ENCODE results near the gene NPDC1. TPM values are rescaled to one million over a fixed set of nuclear protein-coding genes. Genes with fewer than 3 reads are reported as not detected.

Gene NPDC1
- total RNA-seq, 1 donor from 2014 or later = 152 TPM

DNA sequence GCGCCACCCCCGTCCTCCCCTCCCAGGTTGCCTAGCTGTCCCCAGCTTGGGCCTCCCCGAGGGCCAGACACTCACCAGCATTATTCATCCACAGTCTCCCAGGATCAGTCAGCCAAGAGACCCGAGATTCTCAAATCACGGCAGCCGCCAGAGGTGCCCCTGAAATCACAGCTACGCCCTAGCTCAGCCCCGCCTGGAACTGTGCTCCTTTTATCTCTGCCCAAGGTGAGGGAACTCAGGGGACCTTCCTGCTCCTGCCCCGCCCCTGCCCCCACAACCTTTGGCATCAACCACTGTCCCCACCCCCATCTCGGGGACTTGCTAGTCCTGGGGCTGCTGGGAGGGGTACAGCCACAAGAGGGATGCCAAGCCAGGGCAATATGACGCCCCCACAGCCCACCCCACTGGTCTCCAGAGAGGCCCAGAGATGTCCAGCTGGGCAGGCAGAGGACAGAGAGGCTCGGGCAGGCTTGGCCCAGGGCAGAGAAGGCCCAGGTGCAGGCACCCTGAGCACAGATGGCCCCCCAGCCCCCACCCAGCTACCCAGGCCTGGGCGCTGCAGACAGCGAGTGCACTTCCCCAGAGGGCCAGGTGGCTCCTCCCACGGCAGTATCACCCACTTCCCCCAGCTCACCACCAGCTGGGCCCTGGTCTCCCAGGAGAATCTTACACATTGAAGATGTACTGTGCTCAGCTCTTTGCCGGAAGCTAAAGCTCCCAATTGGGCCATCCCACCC is 13.9 kb downstream of the NPDC1 start, which contains the start of gene FUT7:
TSS of gene FUT7 (minus strand) at position 185 of the 737 bp plus-strand sequence. CDS start at position 88, 97 bp downstream.
- ATAC-seq (no peak), DNase-seq (peak; percentile 71)
- H3K36me3 ChIP-seq = no peaks in the 10 kb centered on the region
- H3K4me3 ChIP-seq = peak within 1 kb of the TSS; percentile 8
- H3K27ac ChIP-seq = peak within 1 kb of the TSS; percentile 36
- H3K9me3 ChIP-seq = no peaks in the 10 kb centered on the region
- peaks cover 40% of the 10 kb centered on the region for H3K4me1 ChIP-seq
- TF ChIP-seq, protein P1, sequence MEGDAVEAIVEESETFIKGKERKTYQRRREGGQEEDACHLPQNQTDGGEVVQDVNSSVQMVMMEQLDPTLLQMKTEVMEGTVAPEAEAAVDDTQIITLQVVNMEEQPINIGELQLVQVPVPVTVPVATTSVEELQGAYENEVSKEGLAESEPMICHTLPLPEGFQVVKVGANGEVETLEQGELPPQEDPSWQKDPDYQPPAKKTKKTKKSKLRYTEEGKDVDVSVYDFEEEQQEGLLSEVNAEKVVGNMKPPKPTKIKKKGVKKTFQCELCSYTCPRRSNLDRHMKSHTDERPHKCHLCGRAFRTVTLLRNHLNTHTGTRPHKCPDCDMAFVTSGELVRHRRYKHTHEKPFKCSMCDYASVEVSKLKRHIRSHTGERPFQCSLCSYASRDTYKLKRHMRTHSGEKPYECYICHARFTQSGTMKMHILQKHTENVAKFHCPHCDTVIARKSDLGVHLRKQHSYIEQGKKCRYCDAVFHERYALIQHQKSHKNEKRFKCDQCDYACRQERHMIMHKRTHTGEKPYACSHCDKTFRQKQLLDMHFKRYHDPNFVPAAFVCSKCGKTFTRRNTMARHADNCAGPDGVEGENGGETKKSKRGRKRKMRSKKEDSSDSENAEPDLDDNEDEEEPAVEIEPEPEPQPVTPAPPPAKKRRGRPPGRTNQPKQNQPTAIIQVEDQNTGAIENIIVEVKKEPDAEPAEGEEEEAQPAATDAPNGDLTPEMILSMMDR (IDR thresholded peaks at IDR 0.05) = no peak
- intact Hi-C loops (cut with DNase I) = loop anchor here (5.0 to 10.0 kb wide), 2 partner anchors 87 to 245 kb away; partner anchors contain the start of genes C8G and FBXW5
- H3K27me3 ChIP-seq = no peaks in the 10 kb centered on the region

DNA sequence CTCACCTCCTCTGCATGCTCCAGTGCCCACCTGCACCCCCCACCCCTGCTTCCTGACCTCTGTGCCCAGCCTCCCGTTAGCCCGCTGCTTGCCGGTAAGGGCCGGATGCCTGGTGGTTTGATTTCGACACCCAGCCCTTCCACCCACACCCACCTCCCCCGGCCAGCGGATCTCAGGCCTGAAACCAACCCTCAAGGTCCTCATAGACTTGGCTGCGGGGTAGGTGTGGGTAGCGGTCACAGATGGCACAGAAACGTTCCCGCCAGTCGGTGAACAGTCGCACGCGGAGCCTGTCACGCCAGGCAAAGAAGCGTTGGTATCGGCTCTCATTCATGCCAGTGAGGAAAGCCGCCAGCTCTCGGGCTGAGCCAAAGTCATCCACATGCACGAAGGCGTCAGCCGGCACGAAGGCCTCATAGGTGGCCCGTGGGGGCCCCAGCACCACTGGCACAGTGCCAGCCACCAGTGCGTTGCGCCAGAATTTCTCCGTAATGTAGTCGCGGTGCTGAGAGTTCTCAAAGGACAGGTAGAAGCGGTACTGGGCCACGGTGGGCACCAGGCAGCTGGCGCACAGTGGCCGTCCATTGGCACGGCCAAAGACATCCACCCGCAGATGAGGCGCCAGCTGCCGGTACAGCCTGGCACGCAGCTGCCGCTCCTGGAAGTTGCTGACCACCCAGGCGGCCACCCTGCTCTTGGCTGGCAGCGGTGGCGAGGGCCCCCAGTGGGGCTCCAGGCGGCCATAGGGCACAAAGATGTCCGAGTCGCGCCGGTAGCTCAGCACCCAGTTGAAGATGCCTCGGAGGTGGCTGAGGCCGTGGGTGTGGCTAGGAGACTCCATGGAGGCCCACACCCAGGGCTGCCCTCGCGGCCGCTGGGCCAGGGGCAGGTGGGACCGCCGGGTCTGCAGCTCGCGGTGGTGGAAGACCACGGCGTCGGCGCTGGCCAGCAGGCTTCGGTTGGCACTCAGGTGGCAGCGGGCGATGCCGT is 15.1 kb downstream of the NPDC1 start:
- intact Hi-C loops (cut with DNase I) = loop anchor here (5.0 to 10.0 kb wide), 2 partner anchors 86 to 244 kb away; partner anchors contain the start of genes C8G and FBXW5
- H3K36me3 ChIP-seq = no peaks in the 10 kb centered on the region
- DNase-seq (peak; percentile 85), ATAC-seq (peak; percentile 1)
- TF ChIP-seq, protein P1 (IDR thresholded peaks at IDR 0.05) = no peak
- H3K4me1 ChIP-seq = peaks cover 45% of the 10 kb centered on the region
- H3K27ac ChIP-seq = peak overlapping the region; percentile 36
- H3K4me3 ChIP-seq = no peak overlapping the region
- no peaks in the 10 kb centered on the region for H3K27me3 ChIP-seq
- no peaks in the 10 kb centered on the region for H3K9me3 ChIP-seq

DNA sequence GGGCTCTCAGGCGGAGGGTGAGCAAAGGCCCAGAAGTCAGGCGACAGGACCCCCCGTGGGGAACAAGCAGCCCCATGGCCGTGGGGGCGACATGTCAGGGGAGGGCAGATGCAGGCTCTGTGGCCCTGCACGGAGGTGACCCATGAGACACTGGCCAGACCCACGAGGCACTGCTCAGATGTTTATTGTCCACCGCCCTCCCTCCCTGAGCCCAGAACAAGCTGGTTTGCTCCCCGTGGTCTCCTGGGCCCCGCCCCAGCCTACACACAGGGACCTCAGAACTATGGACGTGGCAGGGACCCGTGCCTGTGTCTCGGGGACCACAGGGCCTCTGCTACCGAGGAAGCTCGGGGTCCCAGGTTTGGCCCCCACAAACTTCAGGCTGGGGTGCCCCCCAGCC is 16.0 kb downstream of the NPDC1 start:
- TF ChIP-seq, protein P1 (IDR thresholded peaks at IDR 0.05) = no peak
- DNase-seq = no peak
- H3K4me3 ChIP-seq = no peak overlapping the region
- peaks cover 44% of the 10 kb centered on the region for H3K4me1 ChIP-seq
- peak overlapping the region; percentile 36 for H3K27ac ChIP-seq
- ATAC-seq = no peak
- H3K9me3 ChIP-seq = no peaks in the 10 kb centered on the region
- no peaks in the 10 kb centered on the region for H3K36me3 ChIP-seq
- no peaks in the 10 kb centered on the region for H3K27me3 ChIP-seq
- intact Hi-C loops (cut with DNase I) = loop anchor here (5.0 to 10.0 kb wide), 2 partner anchors 85 to 243 kb away; partner anchors contain the start of genes C8G and FBXW5

DNA sequence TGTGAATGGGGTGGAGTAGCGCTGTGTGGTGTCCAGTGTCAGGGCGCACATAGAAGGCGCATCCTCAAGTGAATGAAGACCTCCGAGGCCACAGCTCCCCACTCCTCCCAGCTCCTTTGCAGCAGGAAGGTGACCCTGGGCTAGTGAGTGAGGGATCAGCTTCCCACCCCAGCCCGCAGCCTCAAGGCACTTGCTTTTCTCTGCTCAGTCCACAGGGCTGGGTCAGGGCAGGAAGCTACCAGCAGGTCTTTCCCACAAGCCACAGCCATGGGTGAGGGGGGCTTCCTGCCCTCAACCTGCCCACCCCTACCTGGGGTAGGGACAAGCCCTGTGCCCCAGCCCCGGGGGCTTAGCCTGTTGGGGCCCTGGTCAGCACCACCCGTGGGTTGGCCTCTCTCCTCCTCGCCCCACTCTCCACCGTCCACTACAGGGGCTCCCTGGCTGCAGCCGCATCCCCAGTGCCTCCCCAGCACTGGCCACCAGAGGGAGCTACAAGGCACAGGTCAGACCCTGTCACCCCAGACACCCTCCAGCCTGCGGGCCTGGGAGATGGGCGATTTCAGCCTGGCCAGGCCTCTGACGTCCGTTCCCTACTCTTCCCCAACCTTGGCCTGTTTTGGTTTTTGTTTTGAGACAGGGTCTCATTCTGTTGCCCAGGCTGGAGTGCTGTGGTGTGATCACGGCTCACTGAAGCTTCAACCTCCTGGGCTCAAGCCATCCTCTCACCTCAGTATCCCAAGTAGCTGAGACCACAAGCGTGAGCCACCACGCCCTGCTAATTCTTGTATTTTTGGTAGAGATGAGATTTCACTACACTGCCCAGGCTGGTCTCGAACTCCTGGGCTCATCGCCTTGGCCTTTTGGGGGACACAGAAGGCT is 16.7 kb downstream of the NPDC1 start:
- no peaks in the 10 kb centered on the region for H3K27me3 ChIP-seq
- ATAC-seq (peak; percentile 78), DNase-seq (peak; percentile 89)
- peak overlapping the region; percentile 36 for H3K27ac ChIP-seq
- no peaks in the 10 kb centered on the region for H3K9me3 ChIP-seq
- intact Hi-C loops (cut with DNase I) = no loop called here
- H3K4me1 ChIP-seq = peaks cover 37% of the 10 kb centered on the region
- H3K4me3 ChIP-seq = peak overlapping the region; percentile 62
- no peaks in the 10 kb centered on the region for H3K36me3 ChIP-seq
- TF ChIP-seq, protein P1 (IDR thresholded peaks at IDR 0.05) = peak; percentile 92
